ENCODE results near the gene SPACA6. TPM values are rescaled to one million over a fixed set of nuclear protein-coding genes. Genes with fewer than 3 reads are reported as not detected.

SPACA6 gene
- total RNA-seq, 1 experiment from 2014 or later: 18.9 TPM

DNA sequence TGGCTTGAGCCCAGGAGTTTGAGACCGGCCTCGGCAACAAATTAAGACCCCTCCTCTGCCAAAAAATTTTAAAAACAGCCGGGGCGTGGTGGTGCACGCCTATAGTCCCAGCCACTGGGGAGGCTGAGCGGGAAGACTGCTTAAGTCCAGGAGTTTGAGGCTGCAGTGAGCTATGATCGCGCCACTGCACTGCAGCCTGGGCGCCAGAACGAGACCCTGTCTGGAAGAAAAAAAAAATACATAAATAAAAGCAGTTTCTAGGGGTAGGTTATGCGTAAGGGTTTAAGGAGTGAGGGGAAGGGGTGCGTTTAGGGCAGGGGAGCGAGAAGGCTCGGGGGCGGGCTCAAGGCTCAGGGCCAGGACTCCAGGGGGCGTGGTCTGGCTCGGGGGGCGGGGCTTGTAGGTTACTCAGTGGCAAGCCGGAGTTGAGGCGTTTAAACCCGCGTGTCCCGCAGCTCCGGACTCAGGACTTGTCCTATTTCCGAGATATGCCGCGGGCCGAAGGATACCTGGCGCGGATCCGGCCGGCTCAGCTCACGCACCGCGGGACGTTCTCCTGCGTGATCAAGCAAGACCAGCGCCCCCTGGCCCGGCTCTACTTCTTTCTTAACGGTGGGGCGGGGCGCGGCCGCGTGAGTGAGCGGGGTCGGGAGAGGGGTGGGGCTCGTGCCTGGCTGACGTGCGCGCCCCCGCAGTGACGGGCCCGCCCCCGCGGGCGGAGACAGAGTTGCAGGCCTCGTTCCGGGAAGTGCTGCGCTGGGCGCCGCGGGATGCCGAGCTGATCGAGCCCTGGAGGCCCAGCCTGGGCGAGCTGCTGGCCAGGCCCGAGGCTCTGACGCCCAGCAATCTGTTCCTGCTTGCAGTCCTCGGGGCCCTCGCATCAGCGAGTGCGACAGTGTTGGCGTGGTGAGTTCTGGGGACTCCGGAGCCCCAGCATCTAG lies 10.7 kb downstream of the SPACA6 start:
- H3K27ac ChIP-seq (ENCODE audit: insufficient read length, low read depth, low read length): no peak overlapping the region
- H4K20me1 ChIP-seq (ENCODE audit: control insufficient read depth, insufficient read depth, insufficient read length): no peaks in the 10 kb centered on the region
- no peak overlapping the region for H2BK20ac ChIP-seq (ENCODE audit: low read depth, low read length, poor library complexity, severe bottlenecking)

More for the DNA sequence above, 10.7 kb downstream of the SPACA6 start:
- Histone ChIP-seq H3K23me2 (ENCODE audit: insufficient read length, low read depth, low read length, poor library complexity, severe bottlenecking) (peaks cover 19% of the 10 kb centered on the region), H3K4me1 (ENCODE audit: insufficient read depth, low read length) (peaks cover 2% of the 10 kb centered on the region; the same call in 1 of the 2 replicates), H3K18ac (ENCODE audit: insufficient read length, low read depth, low read length) (peak overlapping the region; percentile 71), H3K4me2 (ENCODE audit: insufficient read depth, insufficient read length, low read length) (peak overlapping the region; percentile 88), H3K9ac (ENCODE audit: extremely low read depth, insufficient read length, low read length) (peak overlapping the region; percentile 63), H3K79me2 (ENCODE audit: insufficient read depth, low read length) (no peaks in the 10 kb centered on the region), H3K4ac (ENCODE audit: low read depth, low read length) (no peak overlapping the region), H3K9me3 (ENCODE audit: control insufficient read depth, low read depth, low read length) (no peaks in the 10 kb centered on the region), H4K5ac (ENCODE audit: insufficient read length, low read depth, low read length) (no peak overlapping the region), H3K27me3 (ENCODE audit: insufficient read depth, low read length) (no peaks in the 10 kb centered on the region), H3K56ac (ENCODE audit: insufficient read length, low read depth, low read length) (no peak overlapping the region), H2BK120ac (ENCODE audit: low read depth, low read length, poor library complexity, severe bottlenecking) (no peak overlapping the region), H3K23ac (ENCODE audit: insufficient read length, low read depth, low read length) (no peak overlapping the region), H3T11ph (ENCODE audit: low read length) (no peak overlapping the region), H2AK5ac (ENCODE audit: insufficient read length, low read length) (no peak overlapping the region), H3K14ac (ENCODE audit: insufficient read depth, low read length) (peak overlapping the region; percentile 62; the same call in 1 of the 2 replicates), H2BK15ac (ENCODE audit: low read depth, low read length) (no peak overlapping the region), H3K79me1 (ENCODE audit: insufficient read depth, low read depth, low read length, poor library complexity, severe bottlenecking) (no peaks in the 10 kb centered on the region), H4K8ac (replicated peaks; ENCODE audit: insufficient read length, low read depth, low read length) (no peak overlapping the region), H2BK5ac (ENCODE audit: insufficient read length, low read length) (no peak overlapping the region), H2BK12ac (ENCODE audit: insufficient read length, low read depth, low read length) (no peak overlapping the region), H4K91ac (ENCODE audit: insufficient read length, low read depth, low read length) (no peak overlapping the region), H2AFZ (ENCODE audit: low read length) (no peak overlapping the region)
- peak overlapping the region; percentile 70 to 96 for H3K4me3 Mint-ChIP-seq
- peak; percentile 96 for DNase-seq
- peak overlapping the region in 2 of 3 experiments; percentile 52 to 89; a peak in 3 of 7 replicates for H3K27ac Mint-ChIP-seq
- H3K27me3 Mint-ChIP-seq (ENCODE audit: low read depth): peaks cover 4% of the 10 kb centered on the region
- H3K36me3 Mint-ChIP-seq (ENCODE audit: insufficient read depth in 1 of 3, low read depth in 3 of 3): peaks cover 14 to 52% (median 22%) of the 10 kb centered on the region in 3 experiments
- H3K9me3 Mint-ChIP-seq: peaks cover 0 to 6% of the 10 kb centered on the region in 2 experiments; a peak in 2 of 5 replicates
- no CpG with 5 or more reads among the region's 74 CpGs for WGBS (ENCODE audit: extremely low coverage, insufficient read length, low lambda C conversion rate)
- H3K4me1 Mint-ChIP-seq: peaks cover 27 to 33% of the 10 kb centered on the region in 2 experiments
- TF ChIP-seq, protein P1, sequence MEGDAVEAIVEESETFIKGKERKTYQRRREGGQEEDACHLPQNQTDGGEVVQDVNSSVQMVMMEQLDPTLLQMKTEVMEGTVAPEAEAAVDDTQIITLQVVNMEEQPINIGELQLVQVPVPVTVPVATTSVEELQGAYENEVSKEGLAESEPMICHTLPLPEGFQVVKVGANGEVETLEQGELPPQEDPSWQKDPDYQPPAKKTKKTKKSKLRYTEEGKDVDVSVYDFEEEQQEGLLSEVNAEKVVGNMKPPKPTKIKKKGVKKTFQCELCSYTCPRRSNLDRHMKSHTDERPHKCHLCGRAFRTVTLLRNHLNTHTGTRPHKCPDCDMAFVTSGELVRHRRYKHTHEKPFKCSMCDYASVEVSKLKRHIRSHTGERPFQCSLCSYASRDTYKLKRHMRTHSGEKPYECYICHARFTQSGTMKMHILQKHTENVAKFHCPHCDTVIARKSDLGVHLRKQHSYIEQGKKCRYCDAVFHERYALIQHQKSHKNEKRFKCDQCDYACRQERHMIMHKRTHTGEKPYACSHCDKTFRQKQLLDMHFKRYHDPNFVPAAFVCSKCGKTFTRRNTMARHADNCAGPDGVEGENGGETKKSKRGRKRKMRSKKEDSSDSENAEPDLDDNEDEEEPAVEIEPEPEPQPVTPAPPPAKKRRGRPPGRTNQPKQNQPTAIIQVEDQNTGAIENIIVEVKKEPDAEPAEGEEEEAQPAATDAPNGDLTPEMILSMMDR (conservative IDR thresholded peaks at IDR 0.05): peak; percentile 69
